Measurements from ENCODE around the gene RASD2. TPM values are rescaled to one million over a fixed set of nuclear protein-coding genes. Genes with fewer than 3 reads are reported as not detected.

RASD2 gene
- total RNA-seq, 1 experiment from 2014 or later, result 0.42 TPM

- Histone ChIP-seq H3K4me1 (ENCODE audit: insufficient read depth, low read length) (peaks cover 2% of the 10 kb centered on the region; the same call in 1 of the 2 replicates), H2AFZ (ENCODE audit: low read length) (no peak overlapping the region), H3K23me2 (ENCODE audit: insufficient read length, low read depth, low read length, poor library complexity, severe bottlenecking) (no peaks in the 10 kb centered on the region), H3K4ac (ENCODE audit: low read depth, low read length) (no peak overlapping the region), H2BK20ac (ENCODE audit: low read depth, low read length, poor library complexity, severe bottlenecking) (no peak overlapping the region), H2BK12ac (ENCODE audit: insufficient read length, low read depth, low read length) (no peak overlapping the region), H3K27ac (ENCODE audit: insufficient read length, low read depth, low read length) (no peak overlapping the region), H3K79me1 (ENCODE audit: insufficient read depth, low read depth, low read length, poor library complexity, severe bottlenecking) (no peaks in the 10 kb centered on the region), H2BK120ac (ENCODE audit: low read depth, low read length, poor library complexity, severe bottlenecking) (no peak overlapping the region), H2AK5ac (ENCODE audit: insufficient read length, low read length) (no peak overlapping the region), H3K56ac (ENCODE audit: insufficient read length, low read depth, low read length) (no peak overlapping the region), H3K79me2 (ENCODE audit: insufficient read depth, low read length) (no peaks in the 10 kb centered on the region), H4K5ac (ENCODE audit: insufficient read length, low read depth, low read length) (no peak overlapping the region), H3K14ac (ENCODE audit: insufficient read depth, low read length) (no peak overlapping the region), H4K91ac (ENCODE audit: insufficient read length, low read depth, low read length) (no peak overlapping the region), H2BK5ac (ENCODE audit: insufficient read length, low read length) (no peak overlapping the region), H3K9ac (ENCODE audit: extremely low read depth, insufficient read length, low read length) (no peak overlapping the region), H3T11ph (ENCODE audit: low read length) (no peak overlapping the region), H4K20me1 (ENCODE audit: control insufficient read depth, insufficient read depth, insufficient read length) (peaks cover 2% of the 10 kb centered on the region), H4K8ac (replicated peaks; ENCODE audit: insufficient read length, low read depth, low read length) (no peak overlapping the region), H3K4me2 (ENCODE audit: insufficient read depth, insufficient read length, low read length) (no peak overlapping the region), H3K9me3 (ENCODE audit: control insufficient read depth, low read depth, low read length) (no peaks in the 10 kb centered on the region), H3K23ac (ENCODE audit: insufficient read length, low read depth, low read length) (no peak overlapping the region), H3K27me3 (ENCODE audit: insufficient read depth, low read length) (no peaks in the 10 kb centered on the region), H3K18ac (ENCODE audit: insufficient read length, low read depth, low read length) (no peak overlapping the region), H2BK15ac (ENCODE audit: low read depth, low read length) (no peak overlapping the region)
- H3K27me3 Mint-ChIP-seq (ENCODE audit: low read depth), result peaks cover 8% of the 10 kb centered on the region
- DNase-seq, result no peak
- peaks cover 17 to 24% of the 10 kb centered on the region in 2 experiments for H3K4me1 Mint-ChIP-seq
- H3K27ac Mint-ChIP-seq, result no peak overlapping the region
- TF ChIP-seq, protein P1, sequence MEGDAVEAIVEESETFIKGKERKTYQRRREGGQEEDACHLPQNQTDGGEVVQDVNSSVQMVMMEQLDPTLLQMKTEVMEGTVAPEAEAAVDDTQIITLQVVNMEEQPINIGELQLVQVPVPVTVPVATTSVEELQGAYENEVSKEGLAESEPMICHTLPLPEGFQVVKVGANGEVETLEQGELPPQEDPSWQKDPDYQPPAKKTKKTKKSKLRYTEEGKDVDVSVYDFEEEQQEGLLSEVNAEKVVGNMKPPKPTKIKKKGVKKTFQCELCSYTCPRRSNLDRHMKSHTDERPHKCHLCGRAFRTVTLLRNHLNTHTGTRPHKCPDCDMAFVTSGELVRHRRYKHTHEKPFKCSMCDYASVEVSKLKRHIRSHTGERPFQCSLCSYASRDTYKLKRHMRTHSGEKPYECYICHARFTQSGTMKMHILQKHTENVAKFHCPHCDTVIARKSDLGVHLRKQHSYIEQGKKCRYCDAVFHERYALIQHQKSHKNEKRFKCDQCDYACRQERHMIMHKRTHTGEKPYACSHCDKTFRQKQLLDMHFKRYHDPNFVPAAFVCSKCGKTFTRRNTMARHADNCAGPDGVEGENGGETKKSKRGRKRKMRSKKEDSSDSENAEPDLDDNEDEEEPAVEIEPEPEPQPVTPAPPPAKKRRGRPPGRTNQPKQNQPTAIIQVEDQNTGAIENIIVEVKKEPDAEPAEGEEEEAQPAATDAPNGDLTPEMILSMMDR (conservative IDR thresholded peaks at IDR 0.05), result no peak
- WGBS (ENCODE audit: extremely low coverage, insufficient read length, low lambda C conversion rate), result no CpG with 5 or more reads among the region's 2 CpGs
- peaks cover 0 to 4% of the 10 kb centered on the region in 2 experiments; a peak in 1 of 5 replicates for H3K9me3 Mint-ChIP-seq
- no peak overlapping the region for H3K4me3 Mint-ChIP-seq
- H3K36me3 Mint-ChIP-seq (ENCODE audit: insufficient read depth in 1 of 3, low read depth in 3 of 3), result no peaks in the 10 kb centered on the region
Observed at GRCh38 chr22:35531676-35532075, 9.0 kb upstream of the RASD2 start.
